ENCODE data around the gene BOD1. TPM values are rescaled to one million over a fixed set of nuclear protein-coding genes. Genes with fewer than 3 reads are reported as not detected.

Gene BOD1
- total and polyA plus RNA-seq, 9 of the 15 experiments (the other 6 are each of a cell fraction or from before 2014, with no cell fraction given) = 10.1 to 31.6 (median 22.6) TPM

GRCh38 chr5:173615884-173616576 lies 420 bp downstream of the BOD1 start (continued):
- TF ChIP-seq ARID1B (IDR thresholded peaks at IDR 0.05) = no peak
- TF ChIP-seq ZNF239 (CRISPR knock-in tag; IDR thresholded peaks at IDR 0.05) = no peak
- peak; percentile 65 for TF ChIP-seq SAP30 (IDR thresholded peaks at IDR 0.05; ENCODE audit: borderline replicate concordance, insufficient read depth, low read depth, low read length, poor library complexity, severe bottlenecking)
- TF ChIP-seq ZNF133 (CRISPR knock-in tag; IDR thresholded peaks at IDR 0.05) = no peak
- no peak for TF ChIP-seq NFYB (IDR thresholded peaks at IDR 0.05; ENCODE audit: extremely low read depth, insufficient read length)
- no peak for TF ChIP-seq ZSCAN29 (IDR thresholded peaks at IDR 0.05)
- no peak for TF ChIP-seq CHD4 (IDR thresholded peaks at IDR 0.05; ENCODE audit: insufficient read depth, insufficient replicate concordance, low read depth, low read length, poor library complexity, severe bottlenecking)
- no peak for TF ChIP-seq IFI16 (CRISPR knock-in tag; IDR thresholded peaks at IDR 0.05)
- no peak for TF ChIP-seq ZNF449 (CRISPR knock-in tag; IDR thresholded peaks at IDR 0.05)
- peak; percentile 75; the same call in 1 of the 2 replicates for TF ChIP-seq NKRF (IDR thresholded peaks at IDR 0.05; ENCODE audit: borderline replicate concordance)
- peak in 1 of 2 experiments; percentile 32 for TF ChIP-seq E2F6 (IDR thresholded peaks at IDR 0.05; ENCODE audit: borderline replicate concordance in 1 of 2, extremely low read depth in 1 of 2, insufficient read depth in 1 of 2, insufficient read length in 1 of 2, low read depth in 1 of 2, low read length in 1 of 2, poor library complexity in 1 of 2, severe bottlenecking in 1 of 2)
- no peak for TF ChIP-seq POU5F1 (IDR thresholded peaks at IDR 0.05; ENCODE audit: borderline replicate concordance, low read depth, low read length, partially characterized antibody)
- TF ChIP-seq TFAP4 (CRISPR knock-in tag; IDR thresholded peaks at IDR 0.05; ENCODE audit: borderline replicate concordance) = 0 out of 2 replicates have a peak, but pooled peaks have one; percentile 36
- TF ChIP-seq PHF21A (IDR thresholded peaks at IDR 0.05; ENCODE audit: borderline replicate concordance, low read depth) = peak; percentile 94; the same call in 1 of the 2 replicates
- no peak for TF ChIP-seq ARID2 (IDR thresholded peaks at IDR 0.05)
- peak; percentile 75; the same call in 1 of the 2 replicates for TF ChIP-seq MXI1 (IDR thresholded peaks at IDR 0.05; ENCODE audit: low read depth, low read length)
- TF ChIP-seq SREBF2 (CRISPR knock-in tag; IDR thresholded peaks at IDR 0.05) = no peak
- peak; percentile 98 to 99 for TF ChIP-seq RCOR1 (IDR thresholded peaks at IDR 0.05; ENCODE audit: borderline replicate concordance in 1 of 2, low read depth in 2 of 2, low read length in 2 of 2)
- TF ChIP-seq ZNF146 (CRISPR knock-in tag; IDR thresholded peaks at IDR 0.05; ENCODE audit: unreplicated experiment) = no peak
- TF ChIP-seq CHD2 (IDR thresholded peaks at IDR 0.05; ENCODE audit: low read depth, low read length) = no peak

All from K562 (cell line).